Measurements from ENCODE around the gene KCNA10. TPM values are rescaled to one million over a fixed set of nuclear protein-coding genes. Genes with fewer than 3 reads are reported as not detected.

KCNA10 gene
- total and polyA plus RNA-seq, 9 donors: not detected

GRCh38 chr1:110489406-110489805 lies 29.6 kb downstream of the KCNA10 start:
- TF ChIP-seq, protein P1, sequence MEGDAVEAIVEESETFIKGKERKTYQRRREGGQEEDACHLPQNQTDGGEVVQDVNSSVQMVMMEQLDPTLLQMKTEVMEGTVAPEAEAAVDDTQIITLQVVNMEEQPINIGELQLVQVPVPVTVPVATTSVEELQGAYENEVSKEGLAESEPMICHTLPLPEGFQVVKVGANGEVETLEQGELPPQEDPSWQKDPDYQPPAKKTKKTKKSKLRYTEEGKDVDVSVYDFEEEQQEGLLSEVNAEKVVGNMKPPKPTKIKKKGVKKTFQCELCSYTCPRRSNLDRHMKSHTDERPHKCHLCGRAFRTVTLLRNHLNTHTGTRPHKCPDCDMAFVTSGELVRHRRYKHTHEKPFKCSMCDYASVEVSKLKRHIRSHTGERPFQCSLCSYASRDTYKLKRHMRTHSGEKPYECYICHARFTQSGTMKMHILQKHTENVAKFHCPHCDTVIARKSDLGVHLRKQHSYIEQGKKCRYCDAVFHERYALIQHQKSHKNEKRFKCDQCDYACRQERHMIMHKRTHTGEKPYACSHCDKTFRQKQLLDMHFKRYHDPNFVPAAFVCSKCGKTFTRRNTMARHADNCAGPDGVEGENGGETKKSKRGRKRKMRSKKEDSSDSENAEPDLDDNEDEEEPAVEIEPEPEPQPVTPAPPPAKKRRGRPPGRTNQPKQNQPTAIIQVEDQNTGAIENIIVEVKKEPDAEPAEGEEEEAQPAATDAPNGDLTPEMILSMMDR (IDR thresholded peaks at IDR 0.05): no peak
- TF ChIP-seq EP300 (IDR thresholded peaks at IDR 0.05): no peak
- no peak for TF ChIP-seq POLR2A (IDR thresholded peaks at IDR 0.05)
- no peaks in the 10 kb centered on the region for H3K36me3 ChIP-seq
- intact Hi-C loops (cut with DNase I): no loop called here
- H3K27me3 ChIP-seq: no peaks in the 10 kb centered on the region
- no peak overlapping the region for H3K27ac ChIP-seq
- H3K4me1 ChIP-seq (ENCODE audit: insufficient read depth): peaks cover 8% of the 10 kb centered on the region
- 88 to 94% (median 89%) methylated on average over 14 to 15 of the region's 15 CpGs for WGBS, 3 donors
- H3K9me3 ChIP-seq: no peaks in the 10 kb centered on the region
- no peak for DNase-seq
- H3K4me3 ChIP-seq: no peak overlapping the region

DNA sequence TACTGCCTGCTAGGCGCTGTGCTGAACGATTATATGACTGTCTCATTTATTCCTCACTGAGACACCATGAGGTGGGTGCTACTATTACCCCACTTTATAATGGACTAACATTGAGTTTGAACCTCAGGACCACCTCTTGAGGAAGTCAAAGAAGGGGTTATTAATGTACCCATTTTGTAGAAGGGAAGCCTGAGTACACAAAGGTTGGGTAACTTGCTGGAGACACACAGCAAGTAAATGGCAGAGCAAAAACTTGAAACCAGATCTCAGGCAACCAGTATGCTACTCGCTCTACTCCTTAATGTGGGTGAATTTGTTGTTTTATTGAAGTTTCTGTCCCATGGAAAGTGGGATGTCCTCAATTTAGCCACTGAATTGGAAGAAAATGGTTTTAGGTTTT lies 30.1 kb downstream of the KCNA10 start:
- no peaks in the 10 kb centered on the region for H3K36me3 ChIP-seq
- H3K27me3 ChIP-seq: no peaks in the 10 kb centered on the region
- WGBS, 3 donors: 60 to 64% (median 64%) methylated on average over 3 of the region's 3 CpGs
- no peak for DNase-seq
- H3K4me1 ChIP-seq (ENCODE audit: insufficient read depth): peaks cover 8% of the 10 kb centered on the region
- intact Hi-C loops (cut with DNase I): no loop called here
- H3K9me3 ChIP-seq: no peaks in the 10 kb centered on the region
- no peak for TF ChIP-seq POLR2A (IDR thresholded peaks at IDR 0.05)
- no peak for TF ChIP-seq EP300 (IDR thresholded peaks at IDR 0.05)
- TF ChIP-seq, protein P1 (IDR thresholded peaks at IDR 0.05): no peak
- H3K27ac ChIP-seq: no peak overlapping the region
- H3K4me3 ChIP-seq: no peak overlapping the region

DNA sequence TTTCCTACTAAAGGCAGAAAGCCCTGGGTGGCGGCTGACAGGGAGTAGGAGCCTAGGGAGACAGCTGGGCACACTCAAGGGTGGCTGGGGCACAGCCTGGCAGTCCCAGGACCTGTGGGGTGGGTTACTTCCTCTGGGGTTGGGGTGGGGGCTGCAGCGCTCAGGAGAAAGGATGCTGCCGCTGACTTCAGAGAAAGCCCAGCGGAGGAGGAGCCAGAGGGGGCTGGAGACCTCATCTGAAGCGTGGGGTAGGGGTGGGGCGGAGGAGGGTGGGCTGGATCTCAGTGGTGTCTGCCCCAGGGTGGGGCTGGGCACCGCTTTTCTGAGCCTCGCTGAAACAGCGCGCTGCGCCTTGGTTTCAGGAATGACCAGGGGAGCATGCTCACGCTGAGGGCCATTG lies 30.8 kb downstream of the KCNA10 start:
- no peak for DNase-seq
- Histone ChIP-seq H3K36me3 (no peaks in the 10 kb centered on the region), H3K27ac (no peak overlapping the region), H3K27me3 (no peaks in the 10 kb centered on the region), H3K4me3 (no peak overlapping the region), H3K9me3 (no peaks in the 10 kb centered on the region), H3K4me1 (ENCODE audit: insufficient read depth) (peaks cover 8% of the 10 kb centered on the region)
- TF ChIP-seq, protein P1 (IDR thresholded peaks at IDR 0.05): no peak
- no peak for TF ChIP-seq POLR2A (IDR thresholded peaks at IDR 0.05)
- no peak for TF ChIP-seq EP300 (IDR thresholded peaks at IDR 0.05)
- 82 to 83% (median 83%) methylated on average over 12 of the region's 12 CpGs for WGBS, 3 donors
- intact Hi-C loops (cut with DNase I): no loop called here

DNA sequence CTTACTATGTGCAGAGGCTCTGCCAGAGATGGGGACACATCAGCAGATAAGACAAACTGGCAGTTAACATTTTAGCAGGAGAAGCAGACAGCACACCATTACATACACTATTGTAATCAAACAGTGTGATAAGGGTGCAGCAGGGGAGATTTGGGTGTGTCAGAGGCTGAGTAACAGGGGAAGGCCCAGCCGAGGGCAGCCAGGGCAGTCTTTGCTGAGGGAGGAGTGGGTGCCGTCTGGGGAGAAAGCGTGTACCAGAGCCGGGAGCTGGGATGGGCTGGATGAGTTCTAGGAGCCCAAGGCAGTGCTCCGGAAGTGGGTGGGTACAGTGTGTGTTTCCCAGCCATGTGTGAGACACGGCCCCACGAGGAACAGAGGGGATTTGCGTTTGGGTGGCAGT lies 31.2 kb downstream of the KCNA10 start:
- Histone ChIP-seq H3K27me3 (no peaks in the 10 kb centered on the region), H3K27ac (no peak overlapping the region), H3K9me3 (no peaks in the 10 kb centered on the region), H3K4me1 (ENCODE audit: insufficient read depth) (peaks cover 6% of the 10 kb centered on the region), H3K4me3 (no peak overlapping the region), H3K36me3 (no peaks in the 10 kb centered on the region)
- DNase-seq: no peak
- WGBS, 3 donors: 46 to 54% (median 49%) methylated on average over 8 of the region's 8 CpGs
- TF ChIP-seq, protein P1 (IDR thresholded peaks at IDR 0.05): no peak
- intact Hi-C loops (cut with DNase I): no loop called here

DNA sequence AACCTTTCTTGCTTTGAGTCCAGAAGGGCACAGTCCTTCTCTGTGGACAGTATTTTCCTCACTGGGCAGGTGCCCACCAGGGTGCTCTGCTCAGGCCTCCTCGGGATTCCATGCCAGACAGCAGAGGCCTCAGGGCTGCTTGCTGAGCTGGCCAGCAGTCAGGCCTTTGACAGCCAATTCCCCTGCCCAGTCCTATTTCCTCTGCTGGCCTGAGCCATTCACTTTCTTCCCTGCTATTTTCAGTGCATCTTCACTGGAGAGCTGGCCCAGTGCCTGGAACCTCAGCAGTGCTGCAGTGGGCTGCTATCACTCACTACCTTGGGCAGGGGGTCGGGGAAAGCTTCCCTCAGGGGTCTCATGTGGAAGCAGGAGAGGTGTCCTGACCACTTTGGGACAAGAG lies 33.2 kb downstream of the KCNA10 start:
- no peak overlapping the region for H3K4me3 ChIP-seq
- WGBS, 3 donors: 17 to 35% (median 33%) methylated on average over 2 of the region's 2 CpGs
- no peaks in the 10 kb centered on the region for H3K9me3 ChIP-seq
- TF ChIP-seq EP300 (IDR thresholded peaks at IDR 0.05): no peak
- TF ChIP-seq, protein P1 (IDR thresholded peaks at IDR 0.05): no peak
- TF ChIP-seq POLR2A (IDR thresholded peaks at IDR 0.05): no peak
- H3K4me1 ChIP-seq (ENCODE audit: insufficient read depth): no peaks in the 10 kb centered on the region
- H3K27me3 ChIP-seq: no peaks in the 10 kb centered on the region
- intact Hi-C loops (cut with DNase I): no loop called here
- no peak overlapping the region for H3K27ac ChIP-seq
- no peak for DNase-seq
- no peaks in the 10 kb centered on the region for H3K36me3 ChIP-seq

All from ovary (tissue), 9 donors.